ENCODE measurements around the gene ZNF689. TPM values are rescaled to one million over a fixed set of nuclear protein-coding genes. Genes with fewer than 3 reads are reported as not detected.

Gene ZNF689
- total RNA-seq, 1 experiment from 2014 or later = 10.1 TPM

DNA sequence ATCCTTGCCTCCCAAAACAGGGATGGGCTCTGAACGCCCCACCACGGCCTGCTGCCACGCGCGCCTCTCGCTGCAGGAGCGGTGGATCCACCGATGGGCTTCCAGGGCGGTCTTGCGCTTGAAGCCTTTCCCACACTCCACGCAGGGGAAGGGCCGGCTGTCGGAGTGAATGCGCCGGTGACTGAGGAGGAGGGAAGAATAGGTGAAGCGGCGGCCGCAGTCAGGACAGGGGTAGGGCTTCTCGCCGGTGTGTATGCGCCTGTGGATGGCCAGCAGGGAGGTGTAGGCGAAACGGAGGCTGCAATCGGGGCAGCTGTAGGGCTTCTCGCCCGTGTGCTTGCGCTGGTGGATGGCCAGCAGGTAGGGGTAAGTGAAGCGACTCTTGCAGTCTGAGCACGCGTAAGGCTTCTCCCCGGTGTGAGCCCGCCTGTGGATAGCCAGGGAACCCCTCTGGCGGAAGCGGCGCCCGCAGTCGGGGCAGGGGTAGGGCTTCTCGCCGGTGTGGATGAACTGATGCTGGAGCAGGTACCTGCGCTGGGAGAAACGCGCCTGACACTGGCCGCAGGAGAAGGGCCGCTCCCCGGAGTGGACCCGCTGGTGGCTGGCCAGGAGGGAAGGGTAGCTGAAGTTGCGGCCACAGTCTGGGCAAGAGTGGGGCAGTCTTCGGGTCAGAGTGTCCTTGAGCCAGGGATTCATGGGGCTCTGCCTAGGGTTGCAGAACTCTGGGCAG is 27.4 kb downstream of the ZNF689 start:
- peaks cover 12% of the 10 kb centered on the region; the same call in 1 of the 2 replicates for H3K4me1 ChIP-seq (replicated peaks; ENCODE audit: insufficient read depth)
- H3K27me3 ChIP-seq (ENCODE audit: insufficient read depth, low read depth) = no peaks in the 10 kb centered on the region
- peaks cover 6% of the 10 kb centered on the region; the same call in 1 of the 2 replicates for H3F3A ChIP-seq (ENCODE audit: insufficient read depth, low read depth)
- H3K4me2 ChIP-seq = no peak overlapping the region
- ChIA-PET POLR2A (ENCODE audit: unreplicated experiment) (no interaction called here), CTCF (no interaction called here)
- peaks cover 47% of the 10 kb centered on the region for H3K79me2 ChIP-seq (ENCODE audit: low read depth)
- H3K9me2 ChIP-seq (ENCODE audit: insufficient read depth) = no peaks in the 10 kb centered on the region
- no peak overlapping the region for H3K4me3 ChIP-seq
- intact Hi-C loops (cut with micrococcal nuclease; ENCODE audit: unreplicated experiment) = no loop called here
- H3K9me3 ChIP-seq (ENCODE audit: insufficient read depth, low read depth) = no peaks in the 10 kb centered on the region
- BruUV-seq (replicated peaks) = no TSS peak
- 0 out of 2 replicates have a peak, but pooled peaks cover 7% of the 10 kb centered on the region for H3K36me3 ChIP-seq (ENCODE audit: low read depth)
- no peaks in the 10 kb centered on the region; the same call in 1 of the 2 replicates for H4K20me1 ChIP-seq (ENCODE audit: insufficient read depth)
- no peak for DNase-seq
- H3K27ac ChIP-seq = no peak overlapping the region
- no peak overlapping the region for H2AFZ ChIP-seq
- TF ChIP-seq, protein P1, sequence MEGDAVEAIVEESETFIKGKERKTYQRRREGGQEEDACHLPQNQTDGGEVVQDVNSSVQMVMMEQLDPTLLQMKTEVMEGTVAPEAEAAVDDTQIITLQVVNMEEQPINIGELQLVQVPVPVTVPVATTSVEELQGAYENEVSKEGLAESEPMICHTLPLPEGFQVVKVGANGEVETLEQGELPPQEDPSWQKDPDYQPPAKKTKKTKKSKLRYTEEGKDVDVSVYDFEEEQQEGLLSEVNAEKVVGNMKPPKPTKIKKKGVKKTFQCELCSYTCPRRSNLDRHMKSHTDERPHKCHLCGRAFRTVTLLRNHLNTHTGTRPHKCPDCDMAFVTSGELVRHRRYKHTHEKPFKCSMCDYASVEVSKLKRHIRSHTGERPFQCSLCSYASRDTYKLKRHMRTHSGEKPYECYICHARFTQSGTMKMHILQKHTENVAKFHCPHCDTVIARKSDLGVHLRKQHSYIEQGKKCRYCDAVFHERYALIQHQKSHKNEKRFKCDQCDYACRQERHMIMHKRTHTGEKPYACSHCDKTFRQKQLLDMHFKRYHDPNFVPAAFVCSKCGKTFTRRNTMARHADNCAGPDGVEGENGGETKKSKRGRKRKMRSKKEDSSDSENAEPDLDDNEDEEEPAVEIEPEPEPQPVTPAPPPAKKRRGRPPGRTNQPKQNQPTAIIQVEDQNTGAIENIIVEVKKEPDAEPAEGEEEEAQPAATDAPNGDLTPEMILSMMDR (conservative IDR thresholded peaks at IDR 0.05) = no peak
- no peak for TF ChIP-seq EZH2 (IDR thresholded peaks at IDR 0.05; ENCODE audit: low read depth)

DNA sequence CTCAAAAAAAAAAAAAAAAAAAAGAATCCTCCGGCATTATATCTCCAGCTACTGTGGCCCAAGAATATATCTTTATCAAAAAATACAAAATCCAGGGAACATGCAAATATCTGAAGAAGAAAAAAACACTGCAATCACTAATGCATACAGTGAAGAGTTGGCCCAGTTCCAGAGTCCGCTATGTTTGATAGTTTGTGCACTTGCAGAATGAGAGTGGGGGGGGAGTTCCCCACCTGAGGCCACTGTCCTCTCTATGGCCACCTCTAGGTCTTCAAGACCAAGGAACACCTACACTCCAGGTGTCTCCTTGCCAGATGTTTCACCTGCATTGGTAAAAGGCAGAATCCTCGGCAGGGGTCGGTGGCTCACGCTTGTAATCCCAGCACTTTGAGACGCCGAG is 28.7 kb downstream of the ZNF689 start:
- POLR2A ChIA-PET (ENCODE audit: unreplicated experiment) = no interaction called here
- Histone ChIP-seq H2AFZ (no peak overlapping the region), H3K9me2 (ENCODE audit: insufficient read depth) (no peaks in the 10 kb centered on the region), H3F3A (ENCODE audit: insufficient read depth, low read depth) (0 out of 2 replicates have a peak, but pooled peaks cover 4% of the 10 kb centered on the region), H4K20me1 (ENCODE audit: insufficient read depth) (no peaks in the 10 kb centered on the region; the same call in 1 of the 2 replicates), H3K4me3 (no peak overlapping the region), H3K27ac (no peak overlapping the region), H3K4me1 (replicated peaks; ENCODE audit: insufficient read depth) (peaks cover 5% of the 10 kb centered on the region; the same call in 1 of the 2 replicates), H3K4me2 (no peak overlapping the region), H3K27me3 (ENCODE audit: insufficient read depth, low read depth) (no peaks in the 10 kb centered on the region), H3K9me3 (ENCODE audit: insufficient read depth, low read depth) (no peaks in the 10 kb centered on the region), H3K36me3 (ENCODE audit: low read depth) (0 out of 2 replicates have a peak, but pooled peaks cover 7% of the 10 kb centered on the region), H3K79me2 (ENCODE audit: low read depth) (peaks cover 35% of the 10 kb centered on the region)
- DNase-seq = no peak
- intact Hi-C loops (cut with micrococcal nuclease; ENCODE audit: unreplicated experiment) = no loop called here
- no peak for TF ChIP-seq EZH2 (IDR thresholded peaks at IDR 0.05; ENCODE audit: low read depth)
- TF ChIP-seq, protein P1 (conservative IDR thresholded peaks at IDR 0.05) = no peak
- CTCF ChIA-PET = interaction anchor here (0.6 to 0.7 kb wide), 2 partner anchors 9 to 21 kb away, joined by 3 to 5 read pairs; no protein-coding TSS in a partner anchor
- no TSS peak for BruUV-seq (replicated peaks)

DNA sequence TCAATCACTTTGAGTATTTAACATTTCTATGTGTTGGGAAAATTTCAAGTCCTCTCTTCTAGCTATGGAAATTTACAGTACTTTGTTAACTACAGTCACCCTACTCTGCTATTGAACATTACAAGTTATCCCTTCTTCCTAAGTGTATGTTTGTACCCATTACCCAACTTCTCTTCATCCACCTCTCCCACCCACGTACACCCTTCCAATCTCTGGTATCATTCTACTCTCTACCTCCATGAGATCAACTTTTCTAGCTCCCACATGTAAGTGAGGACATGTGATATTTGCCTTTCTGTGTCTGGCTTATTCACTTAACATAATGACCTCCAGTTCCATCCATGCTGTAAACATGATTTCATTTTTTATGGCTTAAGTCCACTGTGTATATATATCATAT is 35.5 kb downstream of the ZNF689 start:
- H3K36me3 ChIP-seq (ENCODE audit: low read depth) = no peaks in the 10 kb centered on the region
- H3K27ac ChIP-seq = no peak overlapping the region
- peaks cover 27% of the 10 kb centered on the region for H3F3A ChIP-seq (ENCODE audit: insufficient read depth, low read depth)
- no peak overlapping the region for H3K4me3 ChIP-seq
- intact Hi-C loops (cut with micrococcal nuclease; ENCODE audit: unreplicated experiment) = no loop called here
- no TSS peak for BruUV-seq (replicated peaks)
- TF ChIP-seq, protein P1 (conservative IDR thresholded peaks at IDR 0.05) = no peak
- no peak for TF ChIP-seq EZH2 (IDR thresholded peaks at IDR 0.05; ENCODE audit: low read depth)
- CTCF ChIA-PET = no interaction called here
- 0 out of 2 replicates have a peak, but pooled peaks cover 4% of the 10 kb centered on the region for H3K79me2 ChIP-seq (ENCODE audit: low read depth)
- peaks cover 16% of the 10 kb centered on the region for H3K4me1 ChIP-seq (replicated peaks; ENCODE audit: insufficient read depth)
- H3K9me3 ChIP-seq (ENCODE audit: insufficient read depth, low read depth) = no peaks in the 10 kb centered on the region
- H4K20me1 ChIP-seq (ENCODE audit: insufficient read depth) = no peaks in the 10 kb centered on the region
- POLR2A ChIA-PET (ENCODE audit: unreplicated experiment) = interaction anchor here (0.6 kb wide), 2 partner anchors 59 to 323 kb away, joined by 3 to 8 read pairs; no protein-coding TSS in a partner anchor
- no peak for DNase-seq
- H3K27me3 ChIP-seq (ENCODE audit: insufficient read depth, low read depth) = no peaks in the 10 kb centered on the region
- H3K9me2 ChIP-seq (ENCODE audit: insufficient read depth) = no peaks in the 10 kb centered on the region
- H3K4me2 ChIP-seq = no peak overlapping the region
- H2AFZ ChIP-seq = no peak overlapping the region

All from PC-9 (cell line).